ENCODE measurements around the gene SYDE1. TPM values are rescaled to one million over a fixed set of nuclear protein-coding genes. Genes with fewer than 3 reads are reported as not detected.
"Not testable (repeated sequence)": the region's sequence is repeated elsewhere in the genome, so short reads cannot be mapped to it uniquely, and the experiment has no call there.

SYDE1 gene
- total and polyA plus RNA-seq, 2 experiments from 2014 or later: 4.1 to 21.4 TPM

DNA sequence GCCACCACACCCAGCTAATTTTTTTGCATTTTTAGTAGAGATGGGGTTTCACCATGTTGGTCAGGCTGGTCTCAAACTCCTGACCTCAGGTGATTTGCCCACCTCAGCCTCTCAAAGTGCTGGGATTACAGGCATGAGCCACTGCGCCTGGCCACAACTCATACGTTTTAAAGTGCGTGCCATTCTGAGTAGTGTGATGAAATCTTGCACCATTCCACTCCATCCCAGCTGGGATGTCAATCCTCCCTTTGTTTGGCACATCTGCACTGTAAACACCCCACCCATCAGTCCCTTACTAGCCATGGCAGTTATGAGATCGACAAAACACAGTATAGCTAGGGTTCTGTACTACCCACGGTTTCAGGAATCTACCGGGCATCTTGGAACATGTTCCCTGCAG lies 9.2 kb upstream of the SYDE1 start:
- H3K4me3 Mint-ChIP-seq; H3K27me3 Mint-ChIP-seq (ENCODE audit: insufficient read depth, low read depth, poor library complexity); H3F3A ChIP-seq (replicated peaks; ENCODE audit: low read depth); H3K4me1 ChIP-seq (ENCODE audit: insufficient read depth); H4K20me1 ChIP-seq (replicated peaks; ENCODE audit: insufficient read depth); H3K27me3 ChIP-seq (ENCODE audit: insufficient read depth); H3K27ac ChIP-seq (ENCODE audit: low read depth); H3K36me3 ChIP-seq (ENCODE audit: insufficient read depth); H3K79me2 ChIP-seq (replicated peaks; ENCODE audit: insufficient read depth); H3K9me2 ChIP-seq (ENCODE audit: insufficient read depth); H3K4me2 ChIP-seq; H3K4me3 ChIP-seq; H3K4me1 Mint-ChIP-seq; H3K9me3 Mint-ChIP-seq; H3K36me3 Mint-ChIP-seq (ENCODE audit: low read depth); DNase-seq (ENCODE audit: low spot score); ATAC-seq; H2AFZ ChIP-seq; H3K27ac Mint-ChIP-seq: not testable (repeated sequence)

DNA sequence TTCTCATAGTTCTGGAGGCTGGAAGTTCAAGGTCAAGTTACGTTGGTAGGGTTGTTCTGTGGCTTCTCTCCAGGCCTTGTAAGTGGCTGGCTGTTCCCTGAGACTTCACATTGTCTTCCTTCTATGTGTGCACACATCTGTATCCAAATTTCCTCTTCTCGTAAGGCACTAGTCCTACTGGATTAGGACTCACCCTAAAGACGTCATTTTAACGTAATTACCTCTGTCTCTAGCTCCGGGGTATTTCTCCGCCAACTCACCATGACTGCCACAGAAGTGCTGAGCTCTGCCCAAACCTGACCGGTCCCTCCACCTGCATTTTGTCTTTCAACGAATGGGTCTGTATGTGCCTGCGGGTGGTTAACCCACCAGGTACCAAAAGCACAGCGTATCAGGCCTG lies 8.7 kb upstream of the SYDE1 start:
- H3K27ac ChIP-seq (ENCODE audit: low read depth): no peak overlapping the region
- H3K9me3 Mint-ChIP-seq: peaks cover 9% of the 10 kb centered on the region
- H2AFZ ChIP-seq: no peak overlapping the region; the same call in 1 of the 2 replicates
- no peak overlapping the region for H3K4me3 ChIP-seq
- H3K27ac Mint-ChIP-seq: no peak overlapping the region
- H3K79me2 ChIP-seq (replicated peaks; ENCODE audit: insufficient read depth): no peaks in the 10 kb centered on the region
- peaks cover 7% of the 10 kb centered on the region for H3K27me3 Mint-ChIP-seq (ENCODE audit: insufficient read depth, low read depth, poor library complexity)
- ATAC-seq (no peak), DNase-seq (ENCODE audit: low spot score) (no peak)
- H3K4me2 ChIP-seq: no peak overlapping the region
- H3F3A ChIP-seq (replicated peaks; ENCODE audit: low read depth): no peaks in the 10 kb centered on the region
- H3K9me2 ChIP-seq (ENCODE audit: insufficient read depth): no peaks in the 10 kb centered on the region
- no peaks in the 10 kb centered on the region for H3K4me1 ChIP-seq (ENCODE audit: insufficient read depth)
- 0 out of 3 replicates have a peak, but pooled peaks cover 2% of the 10 kb centered on the region for H3K36me3 Mint-ChIP-seq (ENCODE audit: low read depth)
- no peaks in the 10 kb centered on the region for H3K4me1 Mint-ChIP-seq
- no peaks in the 10 kb centered on the region for H3K36me3 ChIP-seq (ENCODE audit: insufficient read depth)
- no peak overlapping the region for H3K4me3 Mint-ChIP-seq
- H3K27me3 ChIP-seq (ENCODE audit: insufficient read depth): no peaks in the 10 kb centered on the region
- TF ChIP-seq CTCF (conservative IDR thresholded peaks at IDR 0.05; ENCODE audit: low read depth in 2 of 2) (no peak), REST (IDR thresholded peaks at IDR 0.05; ENCODE audit: unreplicated experiment) (no peak)
- no peaks in the 10 kb centered on the region for H4K20me1 ChIP-seq (replicated peaks; ENCODE audit: insufficient read depth)

- Mint-ChIP-seq H3K9me3 (peaks cover 11% of the 10 kb centered on the region), H3K4me3 (no peak overlapping the region), H3K36me3 (ENCODE audit: low read depth) (0 out of 3 replicates have a peak, but pooled peaks cover 2% of the 10 kb centered on the region), H3K27me3 (ENCODE audit: insufficient read depth, low read depth, poor library complexity) (peaks cover 8% of the 10 kb centered on the region), H3K27ac (no peak overlapping the region), H3K4me1 (no peaks in the 10 kb centered on the region)
- no peaks in the 10 kb centered on the region for H3K27me3 ChIP-seq (ENCODE audit: insufficient read depth)
- H3K79me2 ChIP-seq (replicated peaks; ENCODE audit: insufficient read depth): no peaks in the 10 kb centered on the region
- H3K4me1 ChIP-seq (ENCODE audit: insufficient read depth): no peaks in the 10 kb centered on the region
- no peak overlapping the region for H3K4me3 ChIP-seq
- H3K9me2 ChIP-seq (ENCODE audit: insufficient read depth): no peaks in the 10 kb centered on the region
- H2AFZ ChIP-seq: no peak overlapping the region
- H3K27ac ChIP-seq (ENCODE audit: low read depth): no peak overlapping the region
- DNase-seq (ENCODE audit: low spot score) (no peak), ATAC-seq (no peak)
- no peaks in the 10 kb centered on the region for H3F3A ChIP-seq (replicated peaks; ENCODE audit: low read depth)
- no peak overlapping the region for H3K4me2 ChIP-seq
- H3K36me3 ChIP-seq (ENCODE audit: insufficient read depth): no peaks in the 10 kb centered on the region
- H4K20me1 ChIP-seq (replicated peaks; ENCODE audit: insufficient read depth): no peaks in the 10 kb centered on the region
- TF ChIP-seq EZH2 (IDR thresholded peaks at IDR 0.05; ENCODE audit: low read depth, unreplicated experiment) (no peak), ZNF331 (CRISPR knock-in tag; IDR thresholded peaks at IDR 0.05; ENCODE audit: low read depth) (no peak)
Observed at GRCh38 chr19:15099017-15099582, 8.1 kb upstream of the SYDE1 start.
